Activated CD4-positive, CD25-positive, alpha-beta regulatory T cell treated with anti-CD3 and anti-CD28 coated beads, Interleukin-2, amount 50 U/mL, for 24 hours (primary cell): ENCODE measurements around the gene RTTN.

ENCODE experiments used
- ATAC-seq, 2 donors: fragments of 150-1000 bp; cut with Tn5 transposase; one replicate each; pipeline ENCODE4 v1.10.0; 2021; ENCODE audit warnings: mild to moderate bottlenecking in 1 of 2, moderate library complexity in 1 of 2

Gene RTTN

DNA sequence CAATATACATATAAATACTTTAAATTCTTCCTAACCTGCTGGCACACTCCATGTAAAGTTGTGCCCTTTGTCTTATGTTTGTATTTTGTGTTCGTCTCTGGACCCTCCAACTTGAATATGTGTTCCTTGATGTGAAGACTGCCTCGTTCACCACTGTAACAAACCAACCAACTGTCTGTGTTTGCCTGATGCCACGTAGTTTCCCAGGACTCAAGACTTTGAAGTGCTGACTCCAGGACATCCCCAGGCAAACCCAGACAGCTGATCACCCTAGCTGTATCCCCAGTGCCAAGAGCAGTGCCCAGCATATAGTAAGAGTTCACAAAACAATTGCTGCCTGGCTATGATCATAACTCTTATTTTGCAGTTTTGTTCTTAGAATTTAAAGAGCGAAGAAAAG, 242.3 kb downstream of the RTTN start:
- no peak for ATAC-seq

DNA sequence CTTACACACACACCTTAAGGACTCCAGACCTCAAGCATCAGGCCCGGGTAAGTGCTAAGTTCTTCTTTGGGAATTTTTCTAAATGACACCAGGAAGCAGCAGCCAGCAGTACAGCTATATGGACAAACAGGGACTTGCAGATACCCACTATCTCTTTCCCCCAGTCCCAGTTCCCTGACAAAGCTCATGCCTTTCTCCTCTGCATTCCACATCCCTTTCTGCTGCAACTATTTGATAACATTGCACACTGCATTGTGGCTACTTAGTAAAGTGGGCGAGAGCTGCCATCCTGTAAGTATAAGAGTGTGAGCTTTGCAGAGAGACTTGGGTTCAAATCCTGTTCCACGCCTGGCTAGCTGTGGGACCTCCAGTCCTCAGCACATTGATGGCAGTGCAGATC, 243.8 kb downstream of the RTTN start:
- ATAC-seq = no peak

DNA sequence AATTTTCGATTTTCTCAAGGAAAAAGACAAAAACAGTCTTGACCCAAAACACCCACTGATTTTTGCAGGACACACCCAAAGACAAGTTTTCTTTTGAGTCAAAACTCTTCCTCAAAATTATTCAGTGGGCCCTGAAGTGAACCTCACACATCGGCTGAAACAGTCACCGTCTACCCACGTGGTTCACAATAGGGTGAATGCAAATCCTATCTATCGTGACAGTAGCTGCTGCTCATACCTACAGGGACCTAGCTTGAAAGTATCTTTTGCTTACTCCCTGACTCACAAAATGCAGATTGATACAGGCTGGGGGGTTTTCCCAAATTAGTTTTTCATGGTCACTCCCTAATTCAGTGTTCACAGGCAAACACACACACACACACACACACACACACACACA, 247.1 kb downstream of the RTTN start:
- peak; percentile 92 to 95 for ATAC-seq

DNA sequence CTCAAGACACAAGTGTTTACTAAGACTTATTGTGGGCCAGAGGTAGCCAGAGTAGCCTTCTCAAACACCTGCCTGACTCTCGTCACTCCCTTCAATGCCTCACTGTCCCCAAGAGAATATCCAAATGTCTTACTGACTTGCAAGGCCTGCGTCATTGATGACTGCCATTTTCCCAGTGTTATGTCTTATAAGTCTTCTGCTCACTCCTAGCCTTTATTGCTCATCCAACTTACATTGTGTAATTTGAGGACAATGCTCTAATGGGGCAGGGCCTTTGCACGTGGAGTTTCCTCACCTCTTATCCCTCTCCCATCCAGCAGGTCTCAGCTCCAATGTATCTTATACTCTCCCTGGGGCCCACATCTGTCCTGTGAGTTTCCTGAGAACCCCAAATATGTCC, 247.7 kb downstream of the RTTN start:
- no peak for ATAC-seq

DNA sequence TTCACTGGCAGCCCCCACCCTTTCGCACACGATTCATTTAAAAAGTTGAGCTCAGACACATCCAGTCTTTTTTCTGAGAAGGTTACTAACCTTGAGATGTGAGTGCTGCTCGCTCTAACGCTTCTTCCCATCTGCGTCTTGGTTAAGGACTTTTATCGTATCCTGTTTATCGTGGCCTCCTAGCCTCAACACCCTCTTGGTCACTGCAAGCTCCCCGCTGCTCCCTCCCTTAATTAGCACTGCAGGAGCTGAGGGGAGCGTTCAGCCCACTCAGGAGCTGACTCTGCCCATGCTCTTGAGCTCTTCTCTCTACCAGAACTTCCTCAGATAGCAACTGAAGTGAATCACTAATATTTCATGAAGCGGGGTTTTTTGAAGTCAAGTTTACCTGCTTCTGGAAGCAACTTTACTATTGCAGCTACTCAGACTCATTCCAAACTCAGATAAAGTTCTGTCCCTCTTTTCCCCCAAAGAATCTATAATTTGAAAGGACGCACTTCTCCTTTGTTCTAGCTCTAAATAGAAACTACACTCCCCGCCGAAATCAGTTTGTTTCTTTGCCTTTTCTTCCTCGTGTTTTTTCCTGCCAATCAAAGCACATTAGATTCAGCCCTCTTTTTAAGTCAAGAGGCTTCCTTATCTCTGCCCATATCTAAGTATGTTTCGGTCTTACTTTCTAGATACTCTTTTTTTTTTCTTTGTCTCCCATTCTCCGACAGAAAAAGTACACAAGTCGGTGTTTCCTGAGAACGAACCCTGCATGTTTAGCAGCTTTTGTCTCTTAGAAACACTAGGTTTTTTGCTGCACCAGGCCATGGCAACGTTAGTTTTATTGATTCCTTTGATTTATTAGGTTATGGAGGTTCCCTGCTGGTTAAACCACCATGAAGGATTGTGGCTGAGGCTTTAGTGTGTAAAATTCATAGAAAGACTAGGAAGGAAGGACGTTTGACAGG, 248.5 kb downstream of the RTTN start:
- peak; percentile 28 to 40 for ATAC-seq

DNA sequence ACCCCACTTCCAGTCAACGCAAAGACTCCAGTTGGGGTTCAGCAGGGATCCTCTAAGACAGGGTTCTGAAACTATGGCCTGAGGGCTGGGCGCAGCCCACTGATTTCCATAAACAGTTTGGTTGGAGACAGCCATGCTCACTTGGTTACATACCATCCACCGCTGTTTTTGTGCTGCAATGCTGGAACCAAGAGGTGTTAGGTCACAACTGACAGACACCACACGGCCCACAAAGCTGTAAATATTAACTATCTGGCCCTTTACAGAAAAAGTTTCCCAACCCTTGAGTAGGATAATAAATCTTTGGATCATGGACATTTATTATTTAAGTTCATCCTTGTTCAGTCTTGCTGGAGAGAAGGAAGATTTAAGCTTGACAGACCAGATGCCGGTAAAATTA, 249.4 kb downstream of the RTTN start:
- ATAC-seq = no peak

DNA sequence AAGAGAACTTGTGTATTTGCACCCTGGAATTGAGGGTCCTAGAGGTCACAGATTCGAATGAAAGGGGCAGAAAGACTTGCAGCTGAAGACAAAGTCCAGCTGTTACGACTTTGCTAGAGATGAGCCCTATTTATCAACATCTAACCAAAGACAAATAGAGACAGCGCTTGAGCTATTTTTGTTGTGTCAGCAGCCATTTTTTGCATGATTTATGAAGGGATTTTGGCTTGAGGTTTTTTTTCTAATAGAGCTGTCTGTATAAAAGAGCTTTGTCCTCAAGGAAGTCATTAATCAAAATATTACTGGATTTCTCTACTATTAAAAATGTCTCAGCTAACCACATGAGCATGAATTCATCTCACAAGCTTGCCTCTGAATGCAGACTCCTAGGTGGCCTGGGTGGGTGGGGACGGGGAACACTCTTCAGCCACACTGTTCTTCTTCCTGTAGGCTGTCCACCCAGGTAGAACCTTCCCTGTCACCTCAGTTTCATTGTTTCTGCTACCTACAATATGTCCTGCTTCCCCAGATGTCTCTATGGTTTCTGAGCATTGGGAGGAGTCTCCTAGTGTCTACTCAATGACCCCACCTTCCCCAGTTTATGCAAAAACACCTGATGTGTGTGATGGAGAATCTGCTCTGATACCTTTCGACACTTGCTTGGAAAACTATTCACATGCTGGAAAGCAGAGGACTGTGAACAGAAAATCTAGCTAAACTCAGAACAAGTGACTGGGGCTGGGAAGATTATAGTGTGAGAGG, 250.6 kb downstream of the RTTN start:
- ATAC-seq = no peak

DNA sequence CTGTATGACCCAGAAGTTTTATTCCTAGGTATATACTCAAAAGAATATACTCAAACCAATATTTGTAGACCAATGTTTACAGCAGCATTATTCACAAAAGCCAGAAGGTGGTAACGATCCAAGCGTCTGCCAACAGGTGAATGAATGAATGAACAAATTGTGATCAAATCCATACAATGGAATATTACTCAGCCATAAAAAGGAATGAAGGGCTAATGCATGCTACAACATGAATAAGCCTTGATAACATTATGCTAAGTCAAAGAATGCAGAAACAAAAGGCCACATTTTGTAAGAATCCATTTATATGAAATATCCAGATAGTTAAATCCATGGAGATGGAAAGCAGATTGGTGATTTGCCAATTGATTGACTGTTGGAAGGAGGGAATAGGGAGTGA, 252.3 kb downstream of the RTTN start:
- ATAC-seq = no peak
